Cardiac muscle cell (in vitro differentiated cells and primary cell): Measurements from ENCODE around the gene CAP2. TPM values are rescaled to one million over a fixed set of nuclear protein-coding genes. Genes with fewer than 3 reads are reported as not detected.

Source experiments
- DNase-seq, 2 donors: peaks; one replicate each; pipeline versions ENCODE4 v3.0.0 to v3.0.0-alpha.2; 2010 to 2017; ENCODE audit warnings: low read depth in 1 of 2, low spot score in 1 of 2
- H3K27ac ChIP-seq: fragments of 200-600 bp; sonication (generic); 2 replicates; pipeline ENCODE4 v1.5.1; 2016
- H3K27me3 ChIP-seq: fragments of 200-600 bp; sonication (generic); 2 replicates; pipeline ENCODE4 v1.6.0; 2016; ENCODE audit warnings: control low read depth
- H3K36me3 ChIP-seq: fragments of 200-600 bp; sonication (generic); 2 replicates; pipeline ENCODE4 v1.5.1; 2016; ENCODE audit warnings: control low read depth
- H3K4me1 ChIP-seq: fragments of 200-600 bp; sonication (generic); 2 replicates; pipeline ENCODE4 v1.8.1; 2017; ENCODE audit warnings: low read depth, mild to moderate bottlenecking, mixed run types
- H3K4me3 ChIP-seq: fragments of 200-600 bp; sonication (generic); 2 replicates; pipeline ENCODE4 v1.5.1; 2016; ENCODE audit warnings: mild to moderate bottlenecking
- H3K9me3 ChIP-seq: fragments of 200-600 bp; sonication (generic); 2 replicates; pipeline ENCODE4 v1.5.1; 2017; ENCODE audit warnings: low read depth, mild to moderate bottlenecking, control low read depth
- CTCF ChIP-seq: IDR thresholded peaks from 2 replicates; pipeline ENCODE4 v1.5.1; 2012; ENCODE audit warnings: low read depth, mild to moderate bottlenecking, low read length
- polyA plus RNA-seq: library from polyadenylated mRNA; unstranded; fragments of >200 nt; fragmentation: Nextera tagmentation; extraction: Ambion mirVana; gene quantifications from 2 replicates; pipeline ENCODE4 v1.2.1, GENCODE V29; 2016
- total RNA-seq: library from RNA; depleted of rRNA; stranded (reverse); fragments of >200 nt; gene quantifications from 2 replicates; pipeline ENCODE4 v1.2.3, GENCODE V29; 2016

The CAP2 gene
- total RNA-seq (95.7 and 106 TPM in 2 replicates), polyA plus RNA-seq (262 and 328 TPM in 2 replicates)

GRCh38 chr6:17392978-17393891 lies at the start of gene CAP2:
Gene CAP2 (plus strand): TSS chr6:17393595. CDS start chr6:17421556, 27,961 bp downstream.
- peaks cover 3% of the 10 kb centered on the region for H3K36me3 ChIP-seq
- DNase-seq: peak; percentile 44 to 89
- no peak for TF ChIP-seq CTCF
- H3K9me3 ChIP-seq: no peaks in the 10 kb centered on the region
- peak within 1 kb of the TSS; percentile 79 for H3K4me3 ChIP-seq
- peak within 1 kb of the TSS; percentile 99 for H3K27ac ChIP-seq
- H3K4me1 ChIP-seq: no peaks in the 10 kb centered on the region
- H3K27me3 ChIP-seq: no peaks in the 10 kb centered on the region

- Histone ChIP-seq H3K4me3 (no peak overlapping the region), H3K27me3 (no peaks in the 10 kb centered on the region), H3K27ac (no peak overlapping the region), H3K36me3 (no peaks in the 10 kb centered on the region), H3K4me1 (no peaks in the 10 kb centered on the region), H3K9me3 (no peaks in the 10 kb centered on the region)
- no peak for DNase-seq
- TF ChIP-seq CTCF: no peak
Observed at GRCh38 chr6:17347012-17347411, 46.4 kb upstream of the CAP2 start.

- no peaks in the 10 kb centered on the region for H3K36me3 ChIP-seq
- H3K27ac ChIP-seq: no peak overlapping the region
- TF ChIP-seq CTCF: no peak
- H3K27me3 ChIP-seq: no peaks in the 10 kb centered on the region
- H3K4me3 ChIP-seq: no peak overlapping the region
- DNase-seq: peak in 1 of 2 donors; percentile 6
- no peaks in the 10 kb centered on the region for H3K4me1 ChIP-seq
- no peaks in the 10 kb centered on the region for H3K9me3 ChIP-seq
Observed at GRCh38 chr6:17349427-17349826, 44.0 kb upstream of the CAP2 start.

GRCh38 chr6:17352302-17352701 lies 41.1 kb upstream of the CAP2 start:
- Histone ChIP-seq H3K27me3 (no peaks in the 10 kb centered on the region), H3K9me3 (no peaks in the 10 kb centered on the region), H3K4me3 (no peak overlapping the region), H3K36me3 (no peaks in the 10 kb centered on the region), H3K4me1 (no peaks in the 10 kb centered on the region), H3K27ac (no peak overlapping the region)
- no peak for TF ChIP-seq CTCF
- no peak for DNase-seq

GRCh38 chr6:17353440-17354175 lies 39.8 kb upstream of the CAP2 start:
- no peaks in the 10 kb centered on the region for H3K36me3 ChIP-seq
- H3K4me3 ChIP-seq: no peak overlapping the region
- no peaks in the 10 kb centered on the region for H3K4me1 ChIP-seq
- no peak for DNase-seq
- H3K27ac ChIP-seq: no peak overlapping the region
- H3K9me3 ChIP-seq: no peaks in the 10 kb centered on the region
- TF ChIP-seq CTCF: no peak
- H3K27me3 ChIP-seq: no peaks in the 10 kb centered on the region
